Measurements from ENCODE around the gene CTXND1.
"Not testable (repeated sequence)": the region's sequence is repeated elsewhere in the genome, so short reads cannot be mapped to it uniquely, and the experiment has no call there.

CTXND1 gene

GRCh38 chr15:80155378-80156175, 96.4 kb downstream of the CTXND1 start:
- ATAC-seq = not testable (repeated sequence)

GRCh38 chr15:80155001-80155377, 97.0 kb downstream of the CTXND1 start:
- no peak for TF ChIP-seq PATZ1 (CRISPR knock-in tag; IDR thresholded peaks at IDR 0.05; ENCODE audit: borderline replicate concordance)
- TF ChIP-seq TCF4 (CRISPR knock-in tag; IDR thresholded peaks at IDR 0.05; ENCODE audit: borderline replicate concordance) = no peak
- no peak for TF ChIP-seq ZNF70 (CRISPR knock-in tag; IDR thresholded peaks at IDR 0.05)
- no peak for TF ChIP-seq SNAI2 (CRISPR knock-in tag; IDR thresholded peaks at IDR 0.05)
- TF ChIP-seq GLIS3 (CRISPR knock-in tag; IDR thresholded peaks at IDR 0.05) = no peak
- TF ChIP-seq ZNF8 (CRISPR knock-in tag; IDR thresholded peaks at IDR 0.05) = no peak
- no peak for ATAC-seq

GRCh38 chr15:80154336-80154735, 97.7 kb downstream of the CTXND1 start:
- TF ChIP-seq OSR1 (CRISPR knock-in tag; IDR thresholded peaks at IDR 0.05) = no peak
- TF ChIP-seq SNAI2 (CRISPR knock-in tag; IDR thresholded peaks at IDR 0.05) = no peak
- no peak for TF ChIP-seq ZNF565 (CRISPR knock-in tag; conservative IDR thresholded peaks at IDR 0.05; ENCODE audit: low read depth)
- TF ChIP-seq ISL1 (CRISPR knock-in tag; IDR thresholded peaks at IDR 0.05) = no peak
- no peak for TF ChIP-seq POU6F1 (CRISPR knock-in tag; IDR thresholded peaks at IDR 0.05; ENCODE audit: borderline replicate concordance, low read depth)
- TF ChIP-seq ZC3H10 (CRISPR knock-in tag; IDR thresholded peaks at IDR 0.05) = no peak
- no peak for TF ChIP-seq RARB (CRISPR knock-in tag; IDR thresholded peaks at IDR 0.05)
- no peak for TF ChIP-seq ZNF8 (CRISPR knock-in tag; IDR thresholded peaks at IDR 0.05)
- no peak for TF ChIP-seq ZFP3 (CRISPR knock-in tag; IDR thresholded peaks at IDR 0.05)
- no peak for TF ChIP-seq ARNTL (CRISPR knock-in tag; IDR thresholded peaks at IDR 0.05; ENCODE audit: borderline replicate concordance, low read depth)
- TF ChIP-seq ZFP30 (CRISPR knock-in tag; IDR thresholded peaks at IDR 0.05) = no peak
- no peak for TF ChIP-seq TSHZ2 (CRISPR knock-in tag; IDR thresholded peaks at IDR 0.05)
- TF ChIP-seq GLIS3 (CRISPR knock-in tag; IDR thresholded peaks at IDR 0.05) = no peak
- TF ChIP-seq ESRRG (CRISPR knock-in tag; IDR thresholded peaks at IDR 0.05) = no peak
- TF ChIP-seq ZNF70 (CRISPR knock-in tag; IDR thresholded peaks at IDR 0.05) = no peak
- no peak for TF ChIP-seq TOX (CRISPR knock-in tag; IDR thresholded peaks at IDR 0.05; ENCODE audit: borderline replicate concordance)
- TF ChIP-seq PATZ1 (CRISPR knock-in tag; IDR thresholded peaks at IDR 0.05; ENCODE audit: borderline replicate concordance) = no peak
- no peak for ATAC-seq

GRCh38 chr15:80153900-80154299, 98.1 kb downstream of the CTXND1 start:
- TF ChIP-seq PPARA (CRISPR knock-in tag; IDR thresholded peaks at IDR 0.05; ENCODE audit: borderline replicate concordance) (no peak), ZFP30 (CRISPR knock-in tag; IDR thresholded peaks at IDR 0.05) (no peak), OSR1 (CRISPR knock-in tag; IDR thresholded peaks at IDR 0.05) (no peak)
- no peak for ATAC-seq

All from SK-N-SH treated with all-trans-retinoic acid at 6 μM for 48 hours (cell line).